Measurements from ENCODE around the gene KPTN.

KPTN gene

GRCh38 chr19:47475465-47475864 lies 8.6 kb downstream of the KPTN start:
- intact Hi-C loops (cut with DNase I; ENCODE audit: low total_unique reads): no loop called here
- TF ChIP-seq CTCF (IDR thresholded peaks at IDR 0.05): no peak
- peaks cover 0 to 35% (median 22%) of the 10 kb centered on the region in 4 donors for H3K4me1 ChIP-seq
- no peak overlapping the region for H3K27ac ChIP-seq
- no peaks in the 10 kb centered on the region for H3K36me3 ChIP-seq
- H3K27me3 ChIP-seq: peaks cover 0 to 44% of the 10 kb centered on the region in 2 donors
- H3K9me3 ChIP-seq: no peaks in the 10 kb centered on the region
- no peak overlapping the region for H3K4me3 ChIP-seq
- DNase-seq: no peak

GRCh38 chr19:47473336-47473735 lies 10.7 kb downstream of the KPTN start:
- Histone ChIP-seq H3K27ac (no peak overlapping the region), H3K9me3 (no peaks in the 10 kb centered on the region), H3K4me1 (peaks cover 0 to 40% (median 22%) of the 10 kb centered on the region in 4 donors), H3K36me3 (no peaks in the 10 kb centered on the region), H3K4me3 (no peak overlapping the region), H3K27me3 (peaks cover 0 to 28% of the 10 kb centered on the region in 2 donors)
- no peak for DNase-seq
- TF ChIP-seq CTCF (IDR thresholded peaks at IDR 0.05): no peak
- intact Hi-C loops (cut with DNase I; ENCODE audit: low total_unique reads): loop anchor here (5.0 kb wide), 1 partner anchor 39 kb away; no protein-coding TSS in a partner anchor

GRCh38 chr19:47471733-47472457 lies 12.1 kb downstream of the KPTN start, which contains the start of gene SLC8A2:
Gene SLC8A2 (minus strand): TSS chr19:47471893. CDS start chr19:47466403, 5,490 bp downstream.
- no peaks in the 10 kb centered on the region for H3K36me3 ChIP-seq
- intact Hi-C loops (cut with DNase I; ENCODE audit: low total_unique reads): loop anchor here (5.0 kb wide), 1 partner anchor 40 kb away; no protein-coding TSS in a partner anchor
- H3K9me3 ChIP-seq: no peaks in the 10 kb centered on the region
- H3K4me1 ChIP-seq: peaks cover 0 to 40% (median 22%) of the 10 kb centered on the region in 4 donors
- no peak within 1 kb of the TSS for H3K27ac ChIP-seq
- H3K27me3 ChIP-seq: peaks cover 0 to 28% of the 10 kb centered on the region in 2 donors
- TF ChIP-seq CTCF (IDR thresholded peaks at IDR 0.05): no peak
- peak; percentile 47 to 88 for DNase-seq
- peak within 1 kb of the TSS; percentile 18 to 35 for H3K4me3 ChIP-seq

- Histone ChIP-seq H3K27me3 (peaks cover 0 to 28% of the 10 kb centered on the region in 2 donors), H3K4me1 (peaks cover 0 to 40% (median 22%) of the 10 kb centered on the region in 4 donors), H3K4me3 (peak overlapping the region; percentile 18 to 35), H3K9me3 (no peaks in the 10 kb centered on the region), H3K36me3 (no peaks in the 10 kb centered on the region), H3K27ac (no peak overlapping the region)
- no peak for TF ChIP-seq CTCF (IDR thresholded peaks at IDR 0.05)
- intact Hi-C loops (cut with DNase I; ENCODE audit: low total_unique reads): loop anchor here (5.0 kb wide), 1 partner anchor 41 kb away; no protein-coding TSS in a partner anchor
- no peak for DNase-seq
These were observed 12.7 kb downstream of the KPTN start for GRCh38 chr19:47471381-47471732.

GRCh38 chr19:47470447-47471195 lies 13.4 kb downstream of the KPTN start:
- Histone ChIP-seq H3K27ac (no peak overlapping the region), H3K27me3 (peaks cover 0 to 28% of the 10 kb centered on the region in 2 donors), H3K9me3 (no peaks in the 10 kb centered on the region), H3K36me3 (no peaks in the 10 kb centered on the region), H3K4me1 (peaks cover 0 to 40% (median 22%) of the 10 kb centered on the region in 4 donors), H3K4me3 (no peak overlapping the region)
- no peak for DNase-seq
- intact Hi-C loops (cut with DNase I; ENCODE audit: low total_unique reads): loop anchor here (5.0 kb wide), 1 partner anchor 42 kb away; no protein-coding TSS in a partner anchor
- TF ChIP-seq CTCF (IDR thresholded peaks at IDR 0.05): no peak

Measured in tibial artery (tissue), 4 donors.